ENCODE results near the gene LRP1B.

GRCh38 chr2:141380008-141380979 is 750.5 kb downstream of the LRP1B start:
- no peak for TF ChIP-seq POLR2A (IDR thresholded peaks at IDR 0.05)
- TF ChIP-seq, protein P1, sequence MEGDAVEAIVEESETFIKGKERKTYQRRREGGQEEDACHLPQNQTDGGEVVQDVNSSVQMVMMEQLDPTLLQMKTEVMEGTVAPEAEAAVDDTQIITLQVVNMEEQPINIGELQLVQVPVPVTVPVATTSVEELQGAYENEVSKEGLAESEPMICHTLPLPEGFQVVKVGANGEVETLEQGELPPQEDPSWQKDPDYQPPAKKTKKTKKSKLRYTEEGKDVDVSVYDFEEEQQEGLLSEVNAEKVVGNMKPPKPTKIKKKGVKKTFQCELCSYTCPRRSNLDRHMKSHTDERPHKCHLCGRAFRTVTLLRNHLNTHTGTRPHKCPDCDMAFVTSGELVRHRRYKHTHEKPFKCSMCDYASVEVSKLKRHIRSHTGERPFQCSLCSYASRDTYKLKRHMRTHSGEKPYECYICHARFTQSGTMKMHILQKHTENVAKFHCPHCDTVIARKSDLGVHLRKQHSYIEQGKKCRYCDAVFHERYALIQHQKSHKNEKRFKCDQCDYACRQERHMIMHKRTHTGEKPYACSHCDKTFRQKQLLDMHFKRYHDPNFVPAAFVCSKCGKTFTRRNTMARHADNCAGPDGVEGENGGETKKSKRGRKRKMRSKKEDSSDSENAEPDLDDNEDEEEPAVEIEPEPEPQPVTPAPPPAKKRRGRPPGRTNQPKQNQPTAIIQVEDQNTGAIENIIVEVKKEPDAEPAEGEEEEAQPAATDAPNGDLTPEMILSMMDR (IDR thresholded peaks at IDR 0.05), result no peak

Measured in thyroid gland (tissue), 4 donors.